ENCODE data around the gene ITGB6.
"Not testable (repeated sequence)": the region's sequence is repeated elsewhere in the genome, so short reads cannot be mapped to it uniquely, and the experiment has no call there.

ITGB6 gene

DNA sequence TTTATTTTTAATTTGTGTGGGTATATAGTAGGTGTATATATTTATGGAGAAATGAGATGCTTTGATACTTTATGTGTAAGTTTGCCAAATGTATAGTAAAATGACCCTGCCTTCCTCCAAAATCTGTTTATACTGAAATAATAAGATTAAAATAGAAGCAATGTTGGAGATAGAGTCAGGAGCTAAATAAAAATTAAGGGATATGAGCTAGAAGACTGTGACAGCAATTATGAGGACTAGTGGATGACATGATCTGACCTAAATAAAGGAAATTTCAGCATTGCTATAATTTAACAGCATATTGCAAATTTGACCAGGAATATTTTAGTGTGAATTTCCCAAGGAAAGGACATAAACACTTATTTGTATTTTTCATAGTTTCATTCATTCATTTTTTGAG is 60.7 kb downstream of the ITGB6 start:
- no peak for DNase-seq

DNA sequence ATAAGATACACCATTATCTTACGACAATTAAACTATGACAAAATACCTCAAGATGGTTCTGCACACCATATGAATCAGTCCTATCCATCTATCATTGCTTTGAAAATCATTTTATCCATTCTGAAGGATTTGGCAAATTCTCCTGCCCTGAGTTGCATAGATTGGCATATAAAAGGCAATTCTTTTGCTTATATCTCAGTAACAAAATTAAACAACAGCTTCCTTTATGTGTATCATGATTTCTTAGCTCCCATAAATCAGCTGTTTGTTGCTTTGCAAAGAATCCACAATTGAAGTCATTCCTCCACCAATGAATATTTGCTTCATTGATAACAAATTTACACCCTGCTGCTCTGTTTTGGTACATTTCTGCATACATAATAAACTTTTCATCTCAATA is 61.7 kb downstream of the ITGB6 start:
- no peak for DNase-seq

DNA sequence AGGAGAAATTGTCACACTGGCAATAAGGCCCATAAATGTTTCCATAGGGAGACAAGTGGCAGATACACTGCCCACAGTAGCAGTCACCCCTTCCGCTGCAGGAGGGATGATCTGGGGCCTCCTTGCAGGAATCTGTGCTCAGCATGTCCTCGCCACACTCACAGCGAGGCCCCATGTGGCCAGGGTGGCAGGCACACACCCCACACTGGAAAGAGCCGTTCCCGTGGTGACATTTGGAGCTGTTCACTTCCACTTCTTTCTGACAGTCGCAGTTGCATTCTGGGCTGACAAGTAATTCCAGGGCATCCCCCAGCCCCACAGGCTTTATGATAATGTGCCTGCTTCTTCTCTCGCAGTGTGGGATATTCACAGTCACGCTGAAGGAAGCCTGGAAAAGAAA is 62.6 kb downstream of the ITGB6 start:
- no peak for DNase-seq

DNA sequence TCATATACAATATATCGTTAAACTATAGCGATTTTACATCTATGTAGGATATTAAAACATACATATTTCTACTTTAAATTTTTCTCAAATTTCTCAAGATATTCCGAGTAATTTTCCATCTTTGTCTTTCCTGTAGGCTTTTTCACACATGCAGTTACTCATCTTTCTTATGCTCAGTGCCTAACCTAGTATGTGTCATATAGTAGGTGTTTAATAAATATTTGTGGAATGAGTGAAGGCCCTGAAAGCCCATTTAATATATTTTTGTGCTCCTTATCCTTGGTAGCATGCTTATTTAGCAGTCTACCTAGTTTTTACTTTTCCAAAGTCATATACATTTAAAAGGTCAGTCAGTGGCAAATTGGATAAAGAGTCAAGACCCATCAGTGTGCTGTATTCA is 67.3 kb downstream of the ITGB6 start:
- DNase-seq = no peak

DNA sequence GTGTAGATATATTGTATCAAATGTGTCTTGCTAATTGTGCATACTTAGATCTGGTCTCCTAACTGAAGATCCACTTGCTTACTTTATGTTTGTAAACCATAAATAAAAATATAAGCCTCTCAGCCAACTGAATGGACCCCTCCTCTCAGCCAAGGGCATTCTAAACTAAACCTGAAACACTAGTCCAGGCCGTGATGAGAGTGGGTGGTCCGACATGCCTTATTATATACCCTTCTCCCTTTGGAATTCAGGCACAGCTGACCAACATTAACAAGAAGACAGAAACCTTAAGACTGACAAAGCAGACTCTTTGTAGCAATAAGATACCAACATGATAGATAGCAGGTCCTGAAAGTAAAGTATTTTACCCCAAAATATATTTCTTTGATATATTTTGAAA is 73.3 kb downstream of the ITGB6 start:
- DNase-seq = no peak

DNA sequence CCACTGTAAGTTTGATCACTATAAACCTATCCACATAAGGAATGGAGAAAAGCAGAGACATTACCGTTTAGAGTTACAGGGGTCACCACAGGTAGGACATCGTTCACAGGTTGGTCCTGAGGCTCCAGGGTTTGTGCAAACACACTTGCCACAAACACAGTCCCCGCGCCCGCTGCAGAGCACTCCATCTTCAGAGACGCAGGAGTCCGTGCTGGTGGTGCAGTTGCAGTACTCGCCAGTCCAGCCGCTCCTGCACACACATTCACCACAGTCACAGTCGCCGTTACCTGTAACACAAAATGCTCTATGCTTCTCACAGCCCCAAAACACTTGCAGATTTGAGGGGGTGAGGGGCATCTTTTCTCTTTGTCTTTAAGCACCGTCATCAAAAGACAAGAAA is 73.8 kb downstream of the ITGB6 start:
- DNase-seq = no peak

DNA sequence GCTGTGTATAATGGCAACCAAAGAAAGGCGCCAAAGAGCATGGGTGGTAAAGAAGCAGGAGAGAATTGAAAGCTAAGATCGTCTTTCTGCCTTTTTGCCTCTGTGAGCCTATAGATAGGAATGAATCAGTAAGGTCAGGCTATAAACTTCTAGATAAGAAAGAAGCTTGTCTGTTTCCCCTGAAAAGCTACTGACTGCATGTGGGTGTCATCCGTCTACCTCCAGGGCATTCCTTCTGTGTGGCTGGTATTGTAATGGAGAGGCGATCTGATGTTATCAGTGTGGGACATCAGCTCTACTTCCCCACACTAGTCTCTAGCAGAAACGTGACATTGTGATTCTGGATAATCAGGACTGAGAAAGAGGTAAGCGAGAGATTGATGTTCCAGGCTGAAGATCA is 74.2 kb downstream of the ITGB6 start:
- no peak for DNase-seq

DNA sequence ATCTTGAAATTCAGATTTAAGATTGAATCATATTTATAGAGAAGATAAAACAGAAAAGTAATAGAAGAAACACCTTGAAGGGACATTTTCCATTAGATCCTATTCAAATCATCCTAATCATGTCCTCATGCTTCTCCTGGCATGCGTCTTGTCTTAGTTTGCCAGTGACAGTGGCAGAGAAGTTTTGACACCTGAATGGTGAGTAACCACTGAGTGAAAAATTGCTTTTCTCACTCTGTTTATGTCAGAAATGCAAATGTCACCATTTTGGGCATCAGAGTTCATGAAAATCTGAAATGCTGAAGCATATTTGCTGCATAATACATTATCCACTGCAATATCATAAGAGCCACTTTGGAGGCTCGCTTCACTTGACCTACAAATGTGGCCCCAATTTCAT is 74.7 kb downstream of the ITGB6 start:
- DNase-seq = no peak

DNA sequence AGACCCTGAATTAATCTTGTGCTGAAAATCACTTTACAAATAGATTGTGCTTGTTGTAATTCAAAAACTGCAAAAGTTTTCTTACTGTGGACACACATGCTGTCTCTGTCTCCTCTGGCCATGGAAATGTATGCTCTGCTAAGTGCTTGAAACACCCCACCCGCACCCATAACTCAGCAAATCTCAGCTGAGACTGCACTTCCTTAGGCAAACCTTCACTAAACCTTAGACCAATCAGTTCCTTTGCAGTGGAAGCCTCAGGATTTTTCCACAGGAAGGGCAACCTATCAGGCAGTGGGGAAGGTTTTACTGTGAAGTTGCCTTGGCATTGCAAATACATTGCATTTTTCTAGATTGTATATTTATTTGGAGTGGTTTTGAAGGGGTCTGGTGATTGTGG is 75.5 kb downstream of the ITGB6 start:
- no peak for DNase-seq

- not testable (repeated sequence) for DNase-seq
These were observed 85.4 kb downstream of the ITGB6 start for GRCh38 chr2:160114721-160115120.

DNA sequence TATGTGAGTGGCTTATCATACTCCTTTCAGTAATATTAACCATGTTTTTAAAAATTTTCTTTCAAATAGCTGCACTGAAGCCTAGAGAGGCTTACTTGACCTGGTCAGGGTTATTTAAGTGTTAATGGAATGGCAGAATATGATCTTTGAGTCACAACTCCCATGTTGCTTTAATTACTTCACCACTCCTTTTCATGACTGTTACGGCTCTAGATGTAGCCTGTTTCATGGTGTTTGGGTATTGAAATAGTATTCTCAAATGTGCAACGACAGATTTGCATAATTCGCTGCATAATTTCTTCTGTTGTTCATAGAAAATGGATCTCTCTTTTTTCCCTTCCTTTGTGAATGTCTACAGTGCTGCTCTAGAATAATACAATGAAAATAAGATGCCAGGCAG is 86.1 kb downstream of the ITGB6 start:
- no peak for DNase-seq

DNA sequence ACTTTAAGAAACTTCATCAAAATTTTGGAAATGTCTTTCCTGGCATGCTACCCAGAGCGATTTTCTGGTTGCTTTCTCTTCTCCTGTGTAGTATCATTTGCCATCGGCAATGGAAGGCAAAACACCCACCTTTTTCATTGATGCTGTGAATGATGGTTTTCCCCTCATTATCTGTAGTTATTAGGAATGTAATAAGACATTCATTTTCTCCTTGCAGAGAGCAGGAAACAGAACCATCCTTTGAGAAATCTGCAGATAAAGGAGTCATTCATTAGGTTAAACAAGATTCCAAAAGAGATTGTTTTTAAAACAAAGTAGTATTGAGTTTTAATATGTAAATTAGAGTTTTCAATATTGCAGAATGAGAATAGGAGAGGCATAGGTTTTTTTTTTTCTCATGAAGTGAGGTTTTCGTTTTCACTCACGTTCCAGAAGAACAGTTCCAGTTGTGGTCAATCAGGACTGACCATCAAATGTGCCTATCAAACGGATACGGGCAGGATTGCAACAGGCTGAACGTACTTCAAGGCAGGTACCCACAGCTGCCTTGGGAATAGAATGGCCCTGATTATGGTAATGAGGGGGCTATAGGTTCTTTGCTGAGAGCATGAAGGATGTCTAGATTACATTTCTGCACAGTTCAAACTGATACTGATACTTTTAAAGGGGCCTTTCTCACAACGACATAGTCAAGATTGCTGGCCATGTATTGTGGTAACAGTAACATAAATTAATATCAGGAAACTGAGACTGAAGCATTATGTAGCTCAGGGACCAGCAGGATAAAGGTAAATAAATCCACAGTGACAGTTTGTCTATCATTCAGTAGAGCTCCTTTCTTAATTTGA is 87.9 kb downstream of the ITGB6 start:
- DNase-seq = no peak

GRCh38 chr2:160110674-160111239 is 89.3 kb downstream of the ITGB6 start:
- no peak for DNase-seq

GRCh38 chr2:160109939-160110673 is 90.0 kb downstream of the ITGB6 start:
- DNase-seq = peak; percentile 62

- no peak for DNase-seq
These were observed 90.8 kb downstream of the ITGB6 start for GRCh38 chr2:160109243-160109642.

- no peak for DNase-seq
These were observed 91.4 kb downstream of the ITGB6 start for GRCh38 chr2:160108646-160109045.

DNA sequence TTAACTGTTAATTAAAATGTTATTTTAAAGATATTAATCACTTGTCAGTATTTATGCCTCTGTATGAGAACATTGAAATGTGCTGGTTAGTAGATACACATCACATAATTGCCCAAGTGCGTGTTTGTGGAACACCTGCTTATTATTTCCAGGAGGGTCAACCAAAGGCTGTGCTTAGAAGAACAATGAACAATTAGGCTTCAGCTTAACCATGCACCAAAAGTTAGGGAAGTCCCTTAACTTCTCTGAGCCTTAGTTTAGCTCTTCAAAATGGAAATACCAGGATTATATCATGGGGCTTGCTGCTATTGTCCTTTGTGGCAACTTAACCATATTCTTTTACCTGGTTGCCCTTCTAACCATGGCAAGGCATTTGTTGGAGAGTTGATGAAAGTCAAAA is 94.7 kb downstream of the ITGB6 start:
- no peak for DNase-seq

- DNase-seq = no peak
These were observed 96.0 kb downstream of the ITGB6 start for GRCh38 chr2:160104115-160104514.

- no peak for DNase-seq
These were observed 102.7 kb downstream of the ITGB6 start for GRCh38 chr2:160097326-160097725.

DNA sequence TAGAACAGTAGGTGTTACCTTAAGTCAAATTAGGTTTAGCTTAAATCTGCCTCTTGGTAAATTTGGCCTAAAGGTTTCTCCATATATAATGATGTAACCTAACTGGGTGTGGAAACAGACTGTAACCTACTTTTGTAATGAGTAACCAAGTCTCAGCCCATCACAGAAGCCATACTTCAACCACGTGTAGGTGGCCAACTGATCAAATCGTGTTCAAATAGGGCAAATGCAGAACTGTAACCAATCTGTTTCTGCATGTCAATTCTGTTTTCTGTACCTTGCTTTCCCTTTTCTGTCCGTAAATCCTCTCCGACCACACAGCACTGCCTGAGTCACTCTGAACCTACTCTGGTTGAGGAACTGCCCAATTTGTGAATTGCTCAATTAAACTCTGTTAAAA is 103.7 kb downstream of the ITGB6 start:
- DNase-seq = no peak

DNA sequence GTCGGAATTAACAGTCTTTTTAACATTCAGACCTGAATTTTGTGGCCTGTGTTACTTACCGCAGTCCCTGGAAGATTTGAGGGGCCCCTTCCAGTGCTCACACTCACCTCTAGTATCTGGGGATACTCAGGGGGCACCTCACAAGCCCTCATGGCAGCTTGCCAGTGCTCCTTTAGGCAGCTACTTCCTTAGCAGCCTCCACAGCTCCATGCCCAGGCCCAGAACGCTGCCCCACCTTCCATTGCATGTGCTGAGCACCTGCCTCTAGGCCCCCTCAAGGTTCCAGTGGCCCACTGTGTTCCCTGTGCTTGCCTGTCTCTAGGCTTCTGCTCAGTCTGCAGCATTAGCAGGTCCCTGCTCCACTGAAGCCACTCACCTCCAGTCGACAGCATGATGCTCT is 107.6 kb downstream of the ITGB6 start:
- no peak for DNase-seq

DNA sequence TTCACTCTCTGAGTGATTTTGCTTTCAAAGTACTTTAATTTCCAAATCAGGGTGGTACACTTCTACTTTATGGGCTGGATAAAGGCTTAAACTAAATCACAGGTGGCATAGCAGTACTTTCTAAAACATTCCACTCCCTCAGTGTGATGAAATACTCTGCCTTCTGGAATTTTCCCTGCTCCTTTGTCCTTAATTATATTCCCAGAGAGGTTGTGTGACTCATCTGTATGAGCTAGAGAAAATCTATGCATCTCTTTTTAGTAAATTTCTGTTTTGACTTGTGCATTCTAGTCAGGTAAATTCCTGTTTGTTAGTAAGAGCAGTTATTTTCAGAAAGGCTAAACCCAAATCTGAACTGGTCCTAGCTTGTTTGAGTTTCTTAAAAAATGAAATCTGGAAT is 108.7 kb downstream of the ITGB6 start:
- no peak for DNase-seq

DNA sequence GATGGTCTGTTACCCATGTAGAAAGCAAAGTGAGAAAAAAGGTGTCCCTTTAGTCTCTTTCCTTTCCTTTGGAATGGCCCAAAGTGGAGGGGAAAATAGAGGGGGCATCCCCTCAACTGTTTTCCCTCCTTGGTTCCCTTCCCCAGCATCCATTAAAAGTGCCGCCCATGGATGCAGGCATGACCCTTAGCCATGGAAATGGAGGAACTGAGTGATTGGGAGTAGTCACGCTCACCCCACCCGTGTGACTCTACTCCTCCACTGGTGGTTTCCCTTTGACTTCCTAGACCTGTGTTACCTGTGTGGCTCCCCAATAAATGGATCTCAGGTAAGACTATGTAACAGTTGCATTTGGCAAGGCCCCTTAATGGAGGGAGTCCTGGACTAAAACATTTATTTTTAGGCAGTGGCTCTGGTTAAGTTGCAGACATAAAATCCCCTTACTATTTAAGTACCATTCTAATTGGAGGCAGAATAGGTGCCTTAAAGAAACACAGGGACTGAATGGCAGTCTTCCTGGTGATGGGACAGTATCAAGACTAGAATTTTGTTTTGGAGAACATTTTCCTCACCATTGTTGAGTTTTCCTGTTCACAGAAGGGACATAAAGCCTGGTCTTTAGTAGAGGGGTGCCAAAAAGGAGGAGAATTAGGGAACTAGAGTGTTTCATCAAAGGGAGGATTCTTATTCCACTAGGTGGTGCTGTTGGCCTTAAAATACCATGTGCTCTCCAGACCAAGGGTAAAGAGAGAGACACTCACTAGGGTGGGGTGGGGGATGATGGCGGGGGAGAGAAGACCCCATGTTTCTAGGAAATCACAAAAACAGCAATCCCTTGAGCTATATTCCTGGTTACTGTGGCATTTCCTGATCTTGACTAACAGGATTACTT is 112.0 kb downstream of the ITGB6 start:
- DNase-seq = no peak

Data from CD4-positive, alpha-beta T cell treated with Interleukin-17A for 1 hour (primary cell).